Calu3 (cell line): Measurements from ENCODE around the gene ERFL. TPM values are rescaled to one million over a fixed set of nuclear protein-coding genes. Genes with fewer than 3 reads are reported as not detected.

Experiments used
- BruUV-seq: library from RNA; stranded (reverse); fragments of 400-500 nt; replicated peaks from 2 replicates; lab custom pipeline; 2021; lab: Mats Ljungman, UMichigan
- CTCF ChIA-PET: fragments of 300-600 bp; sonication (Branson Sonifier 250); formaldehyde crosslinking; loops from one replicate; lab custom pipeline; 2022; ENCODE audit warnings: antibody characterized with exemption; lab: Charles Lee
- DNase-seq: peaks from one replicate; pipeline ENCODE4 v3.0.0; 2022
- H3K27ac Mint-ChIP-seq: one replicate; pipeline ENCODE4 v1.8.0; 2022; ENCODE audit warnings: mixed read lengths; ENCODE audit not compliant: unreplicated experiment
- H3K27me3 Mint-ChIP-seq: one replicate; pipeline ENCODE4 v1.8.0; 2022; ENCODE audit warnings: mixed read lengths; ENCODE audit not compliant: unreplicated experiment
- H3K36me3 Mint-ChIP-seq: one replicate; pipeline ENCODE4 v1.8.0; 2022; ENCODE audit warnings: mild to moderate bottlenecking, moderate library complexity, mixed read lengths; ENCODE audit not compliant: insufficient read depth, unreplicated experiment
- H3K4me1 Mint-ChIP-seq: one replicate; pipeline ENCODE4 v1.8.0; 2022; ENCODE audit warnings: mild to moderate bottlenecking, low read depth, mixed read lengths; ENCODE audit not compliant: unreplicated experiment
- H3K4me3 Mint-ChIP-seq: one replicate; pipeline ENCODE4 v1.8.0; 2022; ENCODE audit warnings: mild to moderate bottlenecking, low read depth, moderate library complexity, mixed read lengths; ENCODE audit not compliant: unreplicated experiment
- H3K9me3 Mint-ChIP-seq: one replicate; pipeline ENCODE4 v1.8.0; 2022; ENCODE audit warnings: low read depth, mixed read lengths; ENCODE audit not compliant: unreplicated experiment
- intact Hi-C: fragments of 100-400 bp; cut with micrococcal nuclease; formaldehyde crosslinking; loops from one replicate; pipeline ENCODE4 v1.10.0; 2022; ENCODE audit not compliant: unreplicated experiment
- total RNA-seq: library from RNA; stranded (reverse); gene quantifications from 2 replicates; pipeline ENCODE4 v1.2.3, GENCODE V29; 2022
- TF ChIP-seq, protein P1 (sequence below): fragments of 200-600 bp; IDR thresholded peaks from one replicate; pipeline ENCODE4 v1.8.0; 2022; ENCODE audit warnings: antibody characterized with exemption; ENCODE audit not compliant: unreplicated experiment

ERFL gene
- total RNA-seq, 1 experiment from 2014 or later, result 0.21 TPM

DNA sequence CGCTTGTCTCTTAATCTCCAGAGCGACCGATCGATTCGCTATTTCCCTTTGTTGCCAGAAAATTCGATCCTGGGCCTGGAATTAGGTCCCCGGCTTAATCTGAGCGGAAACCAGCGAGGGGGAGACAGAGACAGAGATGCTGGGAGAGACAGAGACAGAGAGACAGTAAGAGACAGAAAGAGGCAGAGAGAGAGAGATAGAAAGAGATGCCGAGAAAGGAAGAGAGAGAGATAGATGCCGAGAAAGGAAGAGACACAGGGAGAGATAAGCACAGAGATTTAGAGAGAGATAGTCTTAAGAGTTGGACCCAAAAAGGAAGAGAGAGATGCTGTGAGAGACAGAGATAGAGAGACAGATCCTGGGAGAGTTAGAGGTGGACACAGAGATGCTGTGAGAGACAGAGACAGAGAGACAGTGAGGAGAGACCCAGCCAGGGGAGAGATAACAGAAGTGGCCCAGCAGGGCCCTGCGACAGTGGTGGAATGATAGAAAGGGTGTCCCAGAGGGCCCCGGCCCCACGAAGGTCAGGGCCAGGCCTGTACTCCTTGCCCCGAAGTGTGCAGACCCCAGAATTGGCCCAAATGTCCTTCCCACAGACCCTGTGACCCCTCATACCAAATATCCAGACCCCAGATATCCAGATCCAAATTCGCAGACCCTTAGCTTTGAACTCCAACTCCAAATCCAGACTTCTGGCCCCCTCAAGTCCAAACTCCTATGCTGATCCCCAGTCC lies 1.3 kb downstream of the ERFL start:
- no TSS peak for BruUV-seq
- H3K4me1 Mint-ChIP-seq, result peaks cover 21% of the 10 kb centered on the region

GRCh38 chr19:41926028-41926762 lies 2.1 kb downstream of the ERFL start:
- TF ChIP-seq, protein P1, sequence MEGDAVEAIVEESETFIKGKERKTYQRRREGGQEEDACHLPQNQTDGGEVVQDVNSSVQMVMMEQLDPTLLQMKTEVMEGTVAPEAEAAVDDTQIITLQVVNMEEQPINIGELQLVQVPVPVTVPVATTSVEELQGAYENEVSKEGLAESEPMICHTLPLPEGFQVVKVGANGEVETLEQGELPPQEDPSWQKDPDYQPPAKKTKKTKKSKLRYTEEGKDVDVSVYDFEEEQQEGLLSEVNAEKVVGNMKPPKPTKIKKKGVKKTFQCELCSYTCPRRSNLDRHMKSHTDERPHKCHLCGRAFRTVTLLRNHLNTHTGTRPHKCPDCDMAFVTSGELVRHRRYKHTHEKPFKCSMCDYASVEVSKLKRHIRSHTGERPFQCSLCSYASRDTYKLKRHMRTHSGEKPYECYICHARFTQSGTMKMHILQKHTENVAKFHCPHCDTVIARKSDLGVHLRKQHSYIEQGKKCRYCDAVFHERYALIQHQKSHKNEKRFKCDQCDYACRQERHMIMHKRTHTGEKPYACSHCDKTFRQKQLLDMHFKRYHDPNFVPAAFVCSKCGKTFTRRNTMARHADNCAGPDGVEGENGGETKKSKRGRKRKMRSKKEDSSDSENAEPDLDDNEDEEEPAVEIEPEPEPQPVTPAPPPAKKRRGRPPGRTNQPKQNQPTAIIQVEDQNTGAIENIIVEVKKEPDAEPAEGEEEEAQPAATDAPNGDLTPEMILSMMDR, result no peak
- CTCF ChIA-PET, result no interaction called here
- no peak overlapping the region for H3K4me3 Mint-ChIP-seq
- H3K27me3 Mint-ChIP-seq, result no peaks in the 10 kb centered on the region
- no TSS peak for BruUV-seq
- peaks cover 11% of the 10 kb centered on the region for H3K36me3 Mint-ChIP-seq
- H3K9me3 Mint-ChIP-seq, result no peaks in the 10 kb centered on the region
- DNase-seq, result no peak
- no peak overlapping the region for H3K27ac Mint-ChIP-seq
- intact Hi-C loops, result no loop called here
- peaks cover 21% of the 10 kb centered on the region for H3K4me1 Mint-ChIP-seq

More for the DNA sequence above, 1.3 kb downstream of the ERFL start:
- TF ChIP-seq, protein P1, result no peak
- peaks cover 11% of the 10 kb centered on the region for H3K36me3 Mint-ChIP-seq
- H3K27ac Mint-ChIP-seq, result no peak overlapping the region
- CTCF ChIA-PET, result interaction anchor here (0.6 kb wide), 1 partner anchor 43 kb away, joined by 4 read pairs; no protein-coding TSS in a partner anchor
- DNase-seq, result no peak
- no peak overlapping the region for H3K4me3 Mint-ChIP-seq
- H3K27me3 Mint-ChIP-seq, result no peaks in the 10 kb centered on the region
- intact Hi-C loops, result no loop called here
- no peaks in the 10 kb centered on the region for H3K9me3 Mint-ChIP-seq

GRCh38 chr19:41925208-41926003 lies 2.8 kb downstream of the ERFL start:
- Mint-ChIP-seq H3K4me3 (no peak overlapping the region), H3K27ac (no peak overlapping the region), H3K4me1 (peaks cover 21% of the 10 kb centered on the region), H3K9me3 (no peaks in the 10 kb centered on the region), H3K36me3 (peaks cover 11% of the 10 kb centered on the region), H3K27me3 (no peaks in the 10 kb centered on the region)
- intact Hi-C loops, result no loop called here
- CTCF ChIA-PET, result interaction anchor here (1.0 kb wide), 1 partner anchor 52 kb away, joined by 3 read pairs; no protein-coding TSS in a partner anchor
- TF ChIP-seq, protein P1, result no peak
- no peak for DNase-seq
- BruUV-seq, result no TSS peak
